Lower leg skin (tissue), 3 donors: ENCODE data around the gene MARS1.

Source experiments
- CTCF ChIP-seq, 3 donors: fragments of 450-650 bp; IDR thresholded peaks; one replicate each; pipeline ENCODE4 v1.5.1; 2016; ENCODE audit warnings: antibody characterized with exemption in 3 of 3, mild to moderate bottlenecking in 3 of 3, moderate library complexity in 2 of 3
- POLR2A ChIP-seq, 2 donors: fragments of 450-650 bp; IDR thresholded peaks; one replicate each; pipeline ENCODE4 v1.6.1; 2016 to 2017; ENCODE audit warnings: antibody characterized with exemption in 2 of 2, mild to moderate bottlenecking in 1 of 2, moderate library complexity in 1 of 2

DNA sequence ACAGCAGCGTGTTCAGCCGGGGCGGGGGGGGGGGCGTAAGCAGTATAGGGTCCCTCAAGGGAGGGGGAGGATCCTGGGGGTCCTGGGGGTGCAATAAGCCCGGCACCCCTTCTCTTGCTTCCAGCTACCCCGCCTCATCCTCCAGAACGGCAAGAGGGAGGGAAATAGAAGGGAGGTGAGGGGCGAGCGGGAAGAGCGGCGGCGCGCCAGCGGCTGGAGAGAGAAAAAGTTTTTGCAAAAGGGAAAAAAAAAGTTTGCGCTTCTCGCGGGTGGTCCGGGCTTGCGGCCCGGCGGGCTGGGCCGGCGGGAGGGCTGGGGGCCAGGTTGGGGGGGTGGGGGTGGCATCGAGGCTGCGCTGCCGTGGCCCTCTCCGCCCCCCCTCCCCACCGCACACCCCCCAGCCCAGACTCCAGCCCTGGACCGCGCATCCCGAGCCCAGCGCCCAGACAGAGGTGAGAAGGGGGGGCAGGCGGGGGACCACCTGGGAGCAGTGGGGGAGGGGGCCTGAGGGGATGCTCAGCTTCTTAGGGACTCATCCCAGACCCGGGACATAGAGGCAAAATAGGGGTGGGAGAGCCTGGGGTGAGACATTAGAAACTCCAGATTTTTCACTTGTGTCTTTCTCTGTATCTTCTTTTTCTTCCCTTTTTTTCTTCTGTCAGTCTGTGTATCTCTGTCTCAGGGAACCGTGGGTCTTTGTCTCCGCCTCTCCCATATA lies 28.0 kb upstream of the MARS1 start, which contains the start of gene GLI1:
- TF ChIP-seq CTCF (IDR thresholded peaks at IDR 0.05) (no peak), POLR2A (IDR thresholded peaks at IDR 0.05) (no peak)
